ENCODE measurements around the gene EMILIN2. TPM values are rescaled to one million over a fixed set of nuclear protein-coding genes. Genes with fewer than 3 reads are reported as not detected.

The EMILIN2 gene
- total and polyA plus RNA-seq, 2 of the 8 experiments (the other 6 are each of a cell fraction or from before 2014, with no cell fraction given), result 6.0 to 7.5 TPM

DNA sequence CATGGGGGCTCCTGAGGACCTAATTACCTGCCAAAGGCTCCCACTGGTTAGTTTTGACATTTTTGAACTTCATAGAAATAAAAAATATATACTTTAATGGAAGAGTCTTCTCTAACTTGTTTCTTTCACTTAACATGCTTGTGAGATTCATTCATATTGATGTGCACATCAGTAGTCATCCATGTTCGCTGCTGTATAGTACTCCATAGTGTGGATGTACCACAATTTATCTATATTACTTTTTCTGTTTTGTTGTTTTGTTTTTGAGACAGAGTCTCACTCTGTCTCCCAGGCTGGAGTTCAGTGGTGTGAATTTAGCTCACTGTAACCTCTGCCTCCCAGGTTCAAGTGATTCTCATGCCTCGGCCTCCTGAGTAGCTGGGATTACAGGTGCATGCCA is 22.8 kb upstream of the EMILIN2 start:
- WGBS, 2 experiments (ENCODE audit: extremely low coverage in 1 of 2, insufficient coverage in 1 of 2, insufficient read length in 1 of 2, insufficient replicate concordance in 2 of 2, low coverage in 1 of 2, low lambda C conversion rate in 2 of 2, missing lambda C conversion rate in 1 of 2), result 96% methylated on average over 2 of the region's 2 CpGs; no CpG with 5 or more reads in 1 of the 2 experiments
- no peak for DNase-seq (ENCODE audit: low read depth in 1 of 2, low spot score in 2 of 2)

More for the DNA sequence above, 22.8 kb upstream of the EMILIN2 start:
- Histone ChIP-seq H3K23me2 (ENCODE audit: low read depth, low read length) (no peaks in the 10 kb centered on the region), H3K4me3 (ENCODE audit: extremely low read depth in 1 of 4, insufficient read depth in 2 of 4, low read depth in 3 of 4, low read length in 4 of 4) (no peak overlapping the region), H3K79me1 (ENCODE audit: low read depth, low read length) (no peaks in the 10 kb centered on the region), H4K20me1 (replicated peaks in 1 of 2; ENCODE audit: control insufficient read depth in 1 of 2, insufficient read depth in 2 of 2, low read length in 2 of 2) (no peaks in the 10 kb centered on the region), H3K27me3 (replicated peaks in 1 of 4; ENCODE audit: control insufficient read depth in 3 of 4, extremely low read depth in 1 of 4, insufficient read depth in 3 of 4, low read length in 3 of 4) (no peaks in the 10 kb centered on the region), H2AK5ac (ENCODE audit: low read depth, low read length) (no peak overlapping the region), H4K91ac (replicated peaks; ENCODE audit: insufficient read length, low read length) (no peak overlapping the region), H4K5ac (ENCODE audit: insufficient read length, low read depth, low read length) (no peak overlapping the region), H3K4me1 (replicated peaks in 1 of 4; ENCODE audit: control insufficient read depth in 3 of 4, insufficient read depth in 4 of 4, low read length in 3 of 4) (no peaks in the 10 kb centered on the region), H2BK120ac (replicated peaks; ENCODE audit: low read depth, low read length) (no peak overlapping the region), H2BK12ac (ENCODE audit: low read depth, low read length) (no peak overlapping the region), H3K79me2 (ENCODE audit: control insufficient read depth in 1 of 2, insufficient read depth in 2 of 2, low read length in 2 of 2) (no peaks in the 10 kb centered on the region), H3K27ac (ENCODE audit: low read depth, low read length) (no peak overlapping the region), H2BK15ac (ENCODE audit: low read length) (no peak overlapping the region), H3K4me2 (ENCODE audit: insufficient read depth in 1 of 2, low read depth in 2 of 2, low read length in 2 of 2) (no peak overlapping the region), H3K36me3 (ENCODE audit: control insufficient read depth in 2 of 4, insufficient read depth in 4 of 4, low read length in 3 of 4) (no peaks in the 10 kb centered on the region), H3K56ac (replicated peaks; ENCODE audit: insufficient read length, low read depth, low read length) (no peak overlapping the region), H3K4ac (replicated peaks; ENCODE audit: insufficient read length, low read depth, low read length) (no peak overlapping the region), H3K14ac (ENCODE audit: insufficient read length) (no peak overlapping the region), H3K9ac (replicated peaks in 1 of 4; ENCODE audit: extremely low read depth in 1 of 4, low read depth in 3 of 4, low read length in 3 of 4) (no peak overlapping the region), H3K18ac (ENCODE audit: extremely low read depth, low read length) (no peak overlapping the region), H2BK5ac (ENCODE audit: low read depth, low read length) (no peak overlapping the region), H3K23ac (ENCODE audit: insufficient read length) (no peak overlapping the region), H2BK20ac (ENCODE audit: low read length) (no peak overlapping the region), H4K8ac (ENCODE audit: extremely low read depth, insufficient read depth, low read length) (no peak overlapping the region), H3K9me3 (ENCODE audit: insufficient read depth in 2 of 2, low read depth in 1 of 2, low read length in 1 of 2) (no peaks in the 10 kb centered on the region), H2AFZ (ENCODE audit: low read length) (no peak overlapping the region)
- no peak for FAIRE-seq
- ChIA-PET CTCF (ENCODE audit: partially characterized antibody) (no interaction called here), POLR2A (ENCODE audit: partially characterized antibody) (no interaction called here)
- TF ChIP-seq KDM1A (IDR thresholded peaks at IDR 0.05; ENCODE audit: borderline replicate concordance, low read length) (0 out of 2 replicates have a peak, but pooled peaks have one; percentile 37), SP2 (IDR thresholded peaks at IDR 0.05; ENCODE audit: low read length) (no peak)
